Measurements from ENCODE around the gene ERO1B.

DNA sequence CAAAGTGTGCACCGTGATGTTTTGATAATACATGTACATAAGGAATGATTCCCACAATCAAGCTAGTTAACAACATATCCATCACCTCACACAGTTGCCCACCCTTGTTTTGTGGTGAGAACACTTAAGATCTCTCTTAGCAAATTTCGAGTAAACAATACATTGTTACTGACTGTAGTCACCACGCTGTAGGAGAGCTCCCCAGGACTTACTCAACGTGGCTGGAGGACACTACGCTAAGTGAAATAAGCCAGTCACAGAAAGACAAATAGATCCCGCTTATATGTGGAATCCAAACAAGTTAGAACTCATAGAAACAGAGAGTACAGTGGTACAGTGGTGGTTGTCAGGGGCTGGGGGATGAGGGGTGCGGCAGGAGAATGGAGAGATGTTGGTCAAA lies 114.6 kb downstream of the ERO1B start:
- TF ChIP-seq, protein P1, sequence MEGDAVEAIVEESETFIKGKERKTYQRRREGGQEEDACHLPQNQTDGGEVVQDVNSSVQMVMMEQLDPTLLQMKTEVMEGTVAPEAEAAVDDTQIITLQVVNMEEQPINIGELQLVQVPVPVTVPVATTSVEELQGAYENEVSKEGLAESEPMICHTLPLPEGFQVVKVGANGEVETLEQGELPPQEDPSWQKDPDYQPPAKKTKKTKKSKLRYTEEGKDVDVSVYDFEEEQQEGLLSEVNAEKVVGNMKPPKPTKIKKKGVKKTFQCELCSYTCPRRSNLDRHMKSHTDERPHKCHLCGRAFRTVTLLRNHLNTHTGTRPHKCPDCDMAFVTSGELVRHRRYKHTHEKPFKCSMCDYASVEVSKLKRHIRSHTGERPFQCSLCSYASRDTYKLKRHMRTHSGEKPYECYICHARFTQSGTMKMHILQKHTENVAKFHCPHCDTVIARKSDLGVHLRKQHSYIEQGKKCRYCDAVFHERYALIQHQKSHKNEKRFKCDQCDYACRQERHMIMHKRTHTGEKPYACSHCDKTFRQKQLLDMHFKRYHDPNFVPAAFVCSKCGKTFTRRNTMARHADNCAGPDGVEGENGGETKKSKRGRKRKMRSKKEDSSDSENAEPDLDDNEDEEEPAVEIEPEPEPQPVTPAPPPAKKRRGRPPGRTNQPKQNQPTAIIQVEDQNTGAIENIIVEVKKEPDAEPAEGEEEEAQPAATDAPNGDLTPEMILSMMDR (IDR thresholded peaks at IDR 0.05) = no peak
- TF ChIP-seq POLR2A (IDR thresholded peaks at IDR 0.05) = no peak
